Smooth muscle cell (in vitro differentiated cells): ENCODE results near the gene DPY19L3. TPM values are rescaled to one million over a fixed set of nuclear protein-coding genes. Genes with fewer than 3 reads are reported as not detected.
A peak's percentile ranks its signal among the peaks of the same experiment; 100 is the strongest.

Source experiments
- DNase-seq: peaks from one replicate; lab custom pipeline; 2025; ENCODE audit not compliant: unreplicated experiment; lab: John Stamatoyannopoulos, UW
- H2AFZ ChIP-seq: fragments of 200-600 bp; sonication (generic); 2 replicates; pipeline ENCODE4 v1.6.0; 2016; ENCODE audit warnings: antibody characterized with exemption, low read depth, mild to moderate bottlenecking
- H3F3A ChIP-seq: fragments of 200-600 bp; sonication (generic); 2 replicates; pipeline ENCODE4 v1.6.0; 2017; ENCODE audit warnings: antibody characterized with exemption, low read depth
- H3K27ac ChIP-seq: fragments of 200-600 bp; sonication (generic); 2 replicates; pipeline ENCODE4 v1.5.1; 2016; ENCODE audit warnings: low read depth, mild to moderate bottlenecking
- H3K27me3 ChIP-seq: fragments of 200-600 bp; sonication (generic); 2 replicates; pipeline ENCODE4 v1.6.1; 2016; ENCODE audit warnings: low read depth, mild to moderate bottlenecking
- H3K36me3 ChIP-seq: fragments of 200-600 bp; sonication (generic); 2 replicates; pipeline ENCODE4 v1.5.1; 2016; ENCODE audit warnings: low read depth
- H3K4me1 ChIP-seq: fragments of 200-600 bp; sonication (generic); 2 replicates; pipeline ENCODE4 v1.5.1; 2016; ENCODE audit warnings: low read depth
- H3K4me2 ChIP-seq: fragments of 200-600 bp; sonication (generic); 2 replicates; pipeline ENCODE4 v1.6.0; 2016; ENCODE audit warnings: mild to moderate bottlenecking
- H3K4me3 ChIP-seq: fragments of 200-600 bp; sonication (generic); 2 replicates; pipeline ENCODE4 v1.5.1; 2016; ENCODE audit warnings: mild to moderate bottlenecking
- H3K79me2 ChIP-seq: fragments of 200-600 bp; sonication (generic); 2 replicates; pipeline ENCODE4 v1.6.0; 2016; ENCODE audit warnings: low read depth, mild to moderate bottlenecking
- H3K9ac ChIP-seq: fragments of 200-600 bp; sonication (generic); 2 replicates; pipeline ENCODE4 v1.6.0; 2016; ENCODE audit warnings: low read depth
- H3K9me3 ChIP-seq: fragments of 200-600 bp; sonication (generic); replicated peaks from 2 replicates; pipeline ENCODE4 v1.5.1; 2016; ENCODE audit warnings: low read depth
- H4K20me1 ChIP-seq: fragments of 200-600 bp; sonication (generic); 2 replicates; pipeline ENCODE4 v1.6.0; 2016; ENCODE audit warnings: low read depth
- WGBS: methylation state at CpG from one replicate; pipeline ENCODE4 v1.1.7; 2016; ENCODE audit warnings: low lambda C conversion rate; 5-methylcytosine and 5-hydroxymethylcytosine counted together
- polyA plus RNA-seq: library from polyadenylated mRNA; unstranded; fragments of >200 nt; fragmentation: Nextera tagmentation; extraction: Ambion mirVana; gene quantifications from 2 replicates; pipeline ENCODE4 v1.2.1, GENCODE V29; 2016
- total RNA-seq: library from RNA; depleted of rRNA; stranded (reverse); fragments of >200 nt; gene quantifications from 2 replicates; pipeline ENCODE4 v1.2.3, GENCODE V29; 2014
- TF ChIP-seq, protein P1 (sequence below): fragments of 200-600 bp; sonication (generic); IDR thresholded peaks from 2 replicates; pipeline ENCODE4 v1.5.1; 2017; ENCODE audit warnings: borderline replicate concordance, mild to moderate bottlenecking, antibody characterized with exemption; ENCODE audit not compliant: insufficient read depth, poor library complexity, severe bottlenecking

DPY19L3 gene, protein sequence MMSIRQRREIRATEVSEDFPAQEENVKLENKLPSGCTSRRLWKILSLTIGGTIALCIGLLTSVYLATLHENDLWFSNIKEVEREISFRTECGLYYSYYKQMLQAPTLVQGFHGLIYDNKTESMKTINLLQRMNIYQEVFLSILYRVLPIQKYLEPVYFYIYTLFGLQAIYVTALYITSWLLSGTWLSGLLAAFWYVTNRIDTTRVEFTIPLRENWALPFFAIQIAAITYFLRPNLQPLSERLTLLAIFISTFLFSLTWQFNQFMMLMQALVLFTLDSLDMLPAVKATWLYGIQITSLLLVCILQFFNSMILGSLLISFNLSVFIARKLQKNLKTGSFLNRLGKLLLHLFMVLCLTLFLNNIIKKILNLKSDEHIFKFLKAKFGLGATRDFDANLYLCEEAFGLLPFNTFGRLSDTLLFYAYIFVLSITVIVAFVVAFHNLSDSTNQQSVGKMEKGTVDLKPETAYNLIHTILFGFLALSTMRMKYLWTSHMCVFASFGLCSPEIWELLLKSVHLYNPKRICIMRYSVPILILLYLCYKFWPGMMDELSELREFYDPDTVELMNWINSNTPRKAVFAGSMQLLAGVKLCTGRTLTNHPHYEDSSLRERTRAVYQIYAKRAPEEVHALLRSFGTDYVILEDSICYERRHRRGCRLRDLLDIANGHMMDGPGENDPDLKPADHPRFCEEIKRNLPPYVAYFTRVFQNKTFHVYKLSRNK
- total RNA-seq (26.4 and 50.0 TPM in 2 replicates), polyA plus RNA-seq (5.8 and 7.2 TPM in 2 replicates)

DNA sequence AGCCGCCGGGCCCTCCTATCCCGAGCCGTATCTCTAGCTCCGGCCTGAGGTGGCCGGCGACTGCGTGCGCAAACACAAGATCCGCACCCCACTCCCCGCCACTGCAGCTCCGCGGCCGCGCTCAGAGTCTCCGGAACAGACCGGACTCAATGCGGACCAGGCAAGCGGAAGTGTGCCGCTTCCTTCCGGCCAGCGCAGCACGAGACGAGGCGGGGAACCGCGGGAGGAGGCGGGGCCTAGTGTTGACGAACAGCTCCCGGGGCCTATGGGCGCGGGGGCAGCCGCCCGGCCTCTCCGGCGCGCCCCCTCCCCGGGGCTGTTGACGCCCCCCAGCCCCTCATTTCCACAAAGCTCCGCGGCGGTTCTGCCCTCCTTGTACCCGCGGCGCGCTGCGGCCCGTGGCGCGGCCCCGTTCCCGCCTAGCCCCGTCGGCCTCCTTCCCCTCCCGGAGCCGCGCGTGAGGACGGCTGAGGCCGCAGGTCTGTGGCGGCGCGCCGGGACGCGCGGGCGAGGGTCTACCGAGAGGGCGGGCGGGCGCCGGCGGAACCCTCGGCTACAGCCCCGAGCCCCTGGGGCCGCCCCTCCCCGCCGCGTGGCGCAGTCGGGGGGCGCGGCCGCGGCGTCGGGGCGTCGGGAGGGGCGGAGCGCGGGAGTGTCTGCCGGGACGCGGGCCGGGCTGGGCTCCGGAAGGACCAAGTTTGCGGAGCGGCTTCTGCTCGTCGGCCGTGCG is at the start of gene DPY19L3:
Gene DPY19L3, plus strand, starts transcription at position 340 of the 730 bp plus-strand sequence. CDS start 2,484 bp downstream, outside the sequence.
- TF ChIP-seq, protein P1, sequence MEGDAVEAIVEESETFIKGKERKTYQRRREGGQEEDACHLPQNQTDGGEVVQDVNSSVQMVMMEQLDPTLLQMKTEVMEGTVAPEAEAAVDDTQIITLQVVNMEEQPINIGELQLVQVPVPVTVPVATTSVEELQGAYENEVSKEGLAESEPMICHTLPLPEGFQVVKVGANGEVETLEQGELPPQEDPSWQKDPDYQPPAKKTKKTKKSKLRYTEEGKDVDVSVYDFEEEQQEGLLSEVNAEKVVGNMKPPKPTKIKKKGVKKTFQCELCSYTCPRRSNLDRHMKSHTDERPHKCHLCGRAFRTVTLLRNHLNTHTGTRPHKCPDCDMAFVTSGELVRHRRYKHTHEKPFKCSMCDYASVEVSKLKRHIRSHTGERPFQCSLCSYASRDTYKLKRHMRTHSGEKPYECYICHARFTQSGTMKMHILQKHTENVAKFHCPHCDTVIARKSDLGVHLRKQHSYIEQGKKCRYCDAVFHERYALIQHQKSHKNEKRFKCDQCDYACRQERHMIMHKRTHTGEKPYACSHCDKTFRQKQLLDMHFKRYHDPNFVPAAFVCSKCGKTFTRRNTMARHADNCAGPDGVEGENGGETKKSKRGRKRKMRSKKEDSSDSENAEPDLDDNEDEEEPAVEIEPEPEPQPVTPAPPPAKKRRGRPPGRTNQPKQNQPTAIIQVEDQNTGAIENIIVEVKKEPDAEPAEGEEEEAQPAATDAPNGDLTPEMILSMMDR = no peak
- peak within 1 kb of the TSS; percentile 84 for H3K9ac ChIP-seq
- H3K36me3 ChIP-seq = peaks cover 15% of the 10 kb centered on the region
- DNase-seq = peak; percentile 82
- no peaks in the 10 kb centered on the region for H3K9me3 ChIP-seq
- peak within 1 kb of the TSS; percentile 95 for H3K4me3 ChIP-seq
- peak within 1 kb of the TSS; percentile 56 for H2AFZ ChIP-seq
- H3K79me2 ChIP-seq = peaks cover 11% of the 10 kb centered on the region
- peaks cover 24% of the 10 kb centered on the region for H3K4me1 ChIP-seq
- WGBS = 1% methylated on average over 32 of the region's 104 CpGs
- peak within 1 kb of the TSS; percentile 85 for H3K27ac ChIP-seq
- no peaks in the 10 kb centered on the region for H3K27me3 ChIP-seq
- H3K4me2 ChIP-seq = peak within 1 kb of the TSS; percentile 97
- no peaks in the 10 kb centered on the region for H4K20me1 ChIP-seq
- peaks cover 4% of the 10 kb centered on the region for H3F3A ChIP-seq

DNA sequence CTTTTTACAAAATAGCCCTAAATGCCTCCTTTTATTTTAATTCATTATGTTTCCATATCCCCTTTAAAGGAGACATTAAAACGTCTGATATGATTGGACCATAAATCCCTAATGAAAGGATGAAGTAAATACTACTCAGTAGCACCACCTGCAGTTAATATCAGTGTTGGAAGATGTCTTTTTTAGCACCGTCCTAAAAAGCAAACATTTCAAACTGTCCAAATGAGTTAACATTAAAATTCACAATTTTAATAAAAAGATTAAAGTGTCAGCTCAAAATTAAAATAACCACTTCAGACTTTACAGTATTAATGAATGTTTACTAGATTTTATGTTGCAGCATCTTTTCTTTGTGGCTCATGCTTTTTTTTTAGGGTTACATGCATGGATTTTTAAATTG is 47.9 kb upstream of the DPY19L3 start:
- Histone ChIP-seq H3K4me3 (no peak overlapping the region), H3K9me3 (no peaks in the 10 kb centered on the region), H3K27me3 (no peaks in the 10 kb centered on the region), H3K79me2 (peaks cover 8% of the 10 kb centered on the region), H3K27ac (no peak overlapping the region), H3K9ac (no peak overlapping the region), H2AFZ (no peak overlapping the region), H3F3A (no peaks in the 10 kb centered on the region), H3K4me1 (no peaks in the 10 kb centered on the region), H4K20me1 (peaks cover 39% of the 10 kb centered on the region), H3K36me3 (peaks cover 18% of the 10 kb centered on the region), H3K4me2 (no peak overlapping the region)
- TF ChIP-seq, protein P1 = peak; percentile 12
- 65% methylated on average over 2 of the region's 2 CpGs for WGBS
- DNase-seq = no peak

DNA sequence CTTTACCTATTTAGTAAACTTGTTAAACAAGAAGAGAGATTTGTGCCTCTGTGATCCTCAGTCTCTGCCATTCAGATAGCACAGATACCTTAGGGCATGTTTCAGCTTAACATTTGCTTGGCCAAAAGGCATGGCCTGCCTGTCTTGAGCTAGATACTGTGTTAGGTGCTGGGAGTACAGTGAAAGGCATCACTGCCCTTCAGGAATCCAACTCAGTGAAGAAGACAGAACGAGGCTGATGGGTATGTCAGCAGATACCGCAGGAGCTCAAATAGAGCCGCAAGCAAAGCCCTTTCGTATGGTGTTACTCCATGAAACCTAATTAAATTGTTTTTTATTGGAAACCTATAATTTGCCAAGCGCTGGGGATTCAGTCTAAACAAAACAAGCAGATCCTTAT is 47.2 kb upstream of the DPY19L3 start:
- Histone ChIP-seq H3K9ac (no peak overlapping the region), H3K4me2 (no peak overlapping the region), H3K27ac (no peak overlapping the region), H4K20me1 (peaks cover 45% of the 10 kb centered on the region), H2AFZ (no peak overlapping the region), H3K9me3 (no peaks in the 10 kb centered on the region), H3K27me3 (no peaks in the 10 kb centered on the region), H3K79me2 (peaks cover 8% of the 10 kb centered on the region), H3K4me1 (no peaks in the 10 kb centered on the region), H3K36me3 (peaks cover 18% of the 10 kb centered on the region), H3K4me3 (no peak overlapping the region), H3F3A (no peaks in the 10 kb centered on the region)
- TF ChIP-seq, protein P1 = no peak
- no peak for DNase-seq
- WGBS = 76% methylated on average over 5 of the region's 5 CpGs
